Measurements from ENCODE around the gene SUSD6.
"Not testable (repeated sequence)": the region's sequence is repeated elsewhere in the genome, so short reads cannot be mapped to it uniquely, and the experiment has no call there.

Gene SUSD6

DNA sequence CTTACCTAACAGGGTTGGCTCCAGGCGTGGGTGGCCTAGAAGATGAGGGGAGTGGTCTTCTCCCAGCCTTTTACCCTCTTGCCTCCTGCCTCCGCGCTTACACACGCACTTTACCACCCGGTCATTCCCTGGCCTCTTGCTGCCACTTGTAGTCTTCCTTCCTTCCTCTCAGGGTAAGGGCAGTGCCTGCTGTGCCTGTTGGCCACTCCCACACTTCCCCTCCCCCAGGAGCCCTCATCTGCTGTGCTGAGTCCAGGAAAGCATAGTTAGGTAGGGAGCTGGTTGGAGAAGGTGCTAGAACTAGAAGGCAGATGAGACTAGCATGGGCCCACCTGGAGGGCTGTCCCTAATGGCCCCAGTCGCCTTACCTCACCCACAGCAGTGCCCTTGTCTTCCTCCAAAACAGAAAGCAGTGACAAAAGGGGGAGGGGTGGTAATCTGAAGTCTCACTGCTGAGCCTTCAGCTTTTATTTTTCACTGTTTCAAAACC, 101.2 kb downstream of the SUSD6 start:
- DNase-seq (ENCODE audit: low read depth, low spot score): no peak

DNA sequence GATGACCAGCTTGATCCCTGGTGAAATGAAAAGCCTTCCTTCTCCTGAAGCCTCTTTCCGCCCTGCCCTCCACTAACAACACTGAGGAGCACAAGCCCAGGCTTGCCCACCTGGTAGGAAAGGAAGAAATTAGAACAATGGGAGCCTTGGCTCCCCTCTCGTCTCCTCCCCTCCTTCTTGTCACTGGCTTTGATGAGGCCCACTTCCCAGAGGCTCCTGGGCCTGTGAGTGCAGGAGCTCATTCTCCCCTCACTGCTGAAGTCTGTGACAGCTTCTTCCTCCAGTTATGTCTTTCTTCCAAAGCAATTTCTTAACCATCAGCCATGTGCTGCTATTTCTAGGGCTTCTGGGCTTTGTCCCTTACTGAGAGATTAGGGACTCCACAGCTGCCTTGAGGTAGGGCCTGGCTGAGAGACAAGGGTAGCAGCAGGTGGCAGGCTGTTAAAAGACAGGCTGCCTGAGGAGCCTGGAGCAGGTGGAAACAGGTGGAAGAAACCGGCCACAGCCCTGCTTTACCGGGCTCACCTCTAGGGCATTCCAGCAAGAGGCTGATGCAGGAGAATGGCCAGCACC, 101.9 kb downstream of the SUSD6 start:
- no peak for DNase-seq (ENCODE audit: low read depth, low spot score)

DNA sequence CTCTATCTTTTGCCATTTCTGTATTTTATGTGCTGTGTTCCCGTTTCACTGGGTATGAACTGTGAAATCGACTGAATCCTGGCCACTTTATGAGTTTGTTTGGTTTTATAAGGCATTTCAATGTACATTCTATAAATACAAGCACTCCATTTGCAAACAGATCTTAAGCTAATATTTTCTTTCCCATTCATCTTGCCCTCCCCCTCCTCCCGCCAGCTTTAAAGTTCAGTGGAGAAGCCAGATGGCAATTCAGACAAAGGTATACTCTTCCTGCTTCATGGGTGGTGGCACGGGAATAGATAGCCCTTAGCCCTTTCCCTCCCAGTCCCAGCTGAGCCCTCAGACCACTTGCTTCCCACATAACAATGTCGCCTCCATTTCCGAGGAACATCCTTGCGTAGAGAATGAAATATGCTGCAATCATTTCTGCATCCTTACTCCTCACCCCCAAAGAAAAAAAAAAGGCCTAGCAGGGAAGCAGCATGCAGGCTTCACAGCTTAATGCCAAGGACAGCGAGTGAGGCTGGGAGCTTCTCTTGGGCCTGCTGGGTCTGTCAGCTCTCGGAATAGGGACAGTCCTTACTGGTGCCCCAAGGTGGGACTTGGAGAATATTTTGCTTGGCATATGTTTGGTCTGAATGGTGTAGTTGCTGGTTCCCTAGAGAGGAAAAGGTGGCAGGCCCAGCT, 102.7 kb downstream of the SUSD6 start:
- no peak for DNase-seq (ENCODE audit: low read depth, low spot score)

DNA sequence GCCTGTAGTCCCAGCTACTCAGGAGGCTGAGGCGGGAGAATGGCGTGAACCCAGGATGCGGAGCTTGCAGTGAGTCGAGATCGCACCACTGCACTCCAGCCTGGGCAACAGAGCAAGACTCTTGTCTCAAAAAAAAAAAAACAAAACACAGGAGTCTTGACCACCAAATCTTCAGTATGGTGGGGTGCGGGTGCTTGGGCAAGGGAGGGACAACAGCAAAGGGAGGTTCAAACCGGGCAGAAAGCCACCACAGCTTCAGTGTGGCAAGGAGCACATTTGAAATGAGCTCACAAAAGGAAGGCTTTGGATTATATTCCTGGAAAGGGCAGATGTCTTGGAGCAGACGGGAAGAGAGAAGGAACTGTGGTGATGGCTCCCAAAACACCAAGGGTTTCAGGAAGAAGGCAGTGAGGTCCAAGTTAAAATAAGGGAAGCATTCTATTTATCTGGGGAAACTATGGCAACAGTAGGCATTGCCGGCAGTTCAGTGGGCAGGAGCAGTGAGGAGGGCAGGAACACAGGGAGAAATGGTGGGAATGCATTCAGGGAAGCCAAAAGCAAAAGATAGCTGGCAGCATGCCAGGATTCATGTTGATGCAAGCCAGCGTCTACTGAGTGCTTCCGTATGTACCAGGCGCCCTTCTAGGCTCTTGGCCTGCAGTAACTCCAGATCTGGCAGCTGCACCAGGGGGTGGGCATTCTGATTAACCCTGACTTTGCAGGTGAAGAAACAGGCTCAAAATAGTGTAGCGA, 104.5 kb downstream of the SUSD6 start:
- DNase-seq (ENCODE audit: low read depth, low spot score): no peak

DNA sequence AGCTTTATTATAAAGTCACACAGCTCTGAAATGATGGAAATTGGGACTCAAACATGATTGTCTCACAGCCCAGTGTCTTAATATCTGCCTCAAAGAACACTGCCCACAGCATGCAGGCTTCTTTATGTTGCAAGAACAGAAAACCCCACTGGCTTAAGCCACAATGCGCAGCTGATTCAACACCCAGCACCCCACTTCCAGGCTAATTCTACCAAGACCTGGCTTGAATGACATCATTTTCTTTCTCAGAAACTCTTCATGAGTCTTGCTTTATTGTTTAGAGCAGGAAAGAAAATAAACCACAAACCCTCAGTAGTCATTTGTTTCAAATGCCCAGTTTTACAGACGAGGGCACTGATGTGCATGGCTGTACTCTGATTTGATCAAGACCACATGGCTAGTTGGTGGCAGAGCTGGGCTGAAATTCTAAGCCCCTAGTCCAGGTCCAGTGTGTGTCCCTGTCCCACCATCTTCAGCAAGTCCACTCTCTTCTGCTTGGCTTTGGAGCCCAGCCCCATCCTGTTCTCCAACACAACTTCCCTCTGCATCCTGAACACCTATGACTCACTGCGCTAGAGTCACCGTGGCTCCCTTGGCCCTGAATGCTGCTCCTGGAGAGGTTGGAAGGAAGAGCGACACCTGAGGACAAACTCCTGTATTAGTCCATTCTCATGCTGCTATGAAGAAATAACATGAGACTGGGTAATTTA, 105.2 kb downstream of the SUSD6 start:
- no peak for DNase-seq (ENCODE audit: low read depth, low spot score)

DNA sequence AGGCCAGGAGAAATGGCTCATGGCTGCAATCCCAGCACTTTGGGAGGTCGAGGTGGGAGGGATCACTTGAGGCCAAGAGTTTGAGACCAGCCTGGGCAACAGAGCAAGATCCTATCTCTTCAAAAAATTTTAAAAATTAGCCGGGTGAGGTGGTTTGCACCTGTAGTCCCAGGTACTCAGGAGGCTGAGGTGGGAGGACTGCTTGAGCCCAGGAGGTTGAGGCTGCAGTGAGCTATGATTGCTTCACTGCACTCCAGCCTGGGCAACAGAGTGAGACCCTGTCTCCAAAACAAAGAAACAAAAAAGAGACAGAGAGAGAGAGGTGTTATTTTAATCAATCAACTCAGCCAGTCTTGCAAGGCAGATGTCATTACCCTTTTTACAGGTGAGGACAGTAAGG, 107.2 kb downstream of the SUSD6 start:
- DNase-seq (ENCODE audit: low read depth, low spot score): not testable (repeated sequence)

GRCh38 chr14:69719501-69719951, 108.1 kb downstream of the SUSD6 start:
- DNase-seq (ENCODE audit: low read depth, low spot score): no peak

GRCh38 chr14:69720912-69721311, 109.5 kb downstream of the SUSD6 start:
- no peak for DNase-seq (ENCODE audit: low read depth, low spot score)

- peak; percentile 66 for DNase-seq (ENCODE audit: low read depth, low spot score)
Measured at GRCh38 chr14:69726761-69727511, 115.5 kb downstream of the SUSD6 start.

DNA sequence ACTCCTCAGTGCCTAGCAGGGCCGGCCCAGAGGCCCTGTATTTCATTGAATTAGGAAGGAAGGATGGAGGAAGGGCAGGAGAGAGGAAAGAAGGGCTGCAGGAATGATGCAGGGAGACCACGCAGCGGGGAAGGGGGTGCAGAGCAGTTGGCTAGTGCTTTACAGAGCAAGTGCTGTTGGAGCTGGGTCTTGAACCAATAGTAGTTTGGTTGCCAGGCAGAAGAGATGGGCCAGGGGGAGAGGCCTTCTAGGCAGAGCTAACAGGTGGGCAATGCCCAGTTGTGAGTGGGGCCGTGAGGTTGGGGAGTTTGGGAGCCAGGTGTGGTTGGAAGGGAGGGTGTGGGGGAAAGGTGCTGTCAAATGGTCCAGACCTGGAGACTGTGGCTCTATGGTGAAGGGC, 116.5 kb downstream of the SUSD6 start:
- no peak for DNase-seq (ENCODE audit: low read depth, low spot score)

- not testable (repeated sequence) for DNase-seq (ENCODE audit: low read depth, low spot score)
Measured at GRCh38 chr14:69731919-69732598, 120.7 kb downstream of the SUSD6 start.

GRCh38 chr14:69736405-69736804, 125.0 kb downstream of the SUSD6 start:
- DNase-seq (ENCODE audit: low read depth, low spot score): not testable (repeated sequence)

GRCh38 chr14:69741055-69741454, 129.7 kb downstream of the SUSD6 start:
- no peak for DNase-seq (ENCODE audit: low read depth, low spot score)

DNA sequence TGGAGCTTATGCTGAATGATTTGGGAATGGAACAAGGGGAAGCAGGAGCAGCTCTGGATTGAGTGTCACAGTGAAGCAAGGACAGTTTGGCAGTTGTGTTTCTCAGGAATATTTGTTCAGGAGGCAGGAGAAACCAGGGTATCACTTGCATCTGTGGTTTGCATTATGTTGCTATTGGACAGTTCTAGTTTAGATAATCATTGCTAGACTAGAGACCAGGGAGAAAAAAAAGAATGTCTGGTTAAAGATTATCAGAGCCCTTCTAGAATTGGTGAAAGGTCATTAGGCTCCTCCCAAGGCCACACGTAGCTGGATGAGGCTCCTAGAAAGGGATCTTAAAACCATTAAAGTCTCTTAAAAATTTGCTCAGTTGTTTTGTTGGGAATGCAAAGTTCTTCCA, 138.6 kb downstream of the SUSD6 start:
- DNase-seq (ENCODE audit: low read depth, low spot score): no peak

DNA sequence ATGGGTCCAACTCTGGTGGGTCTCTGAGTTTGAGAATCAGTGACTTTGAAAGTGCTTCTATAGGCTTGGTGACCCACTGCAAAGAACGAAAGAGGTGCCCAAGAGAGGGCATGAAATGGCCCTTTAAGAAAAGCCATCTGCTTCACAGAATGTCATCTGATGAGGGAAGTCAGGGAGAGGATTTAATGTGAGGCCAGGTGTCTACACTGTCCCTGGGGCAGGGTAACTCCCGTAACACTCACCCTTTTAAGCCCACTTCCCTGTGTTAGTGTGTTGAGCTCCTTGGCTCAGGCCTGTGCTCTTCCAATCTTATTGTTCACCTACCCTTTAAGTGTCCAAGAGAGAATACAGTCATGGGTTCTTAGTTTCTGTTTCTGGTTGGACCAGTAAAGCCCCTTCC, 139.1 kb downstream of the SUSD6 start:
- DNase-seq (ENCODE audit: low read depth, low spot score): no peak

- DNase-seq (ENCODE audit: low read depth, low spot score): no peak
Measured at GRCh38 chr14:69752773-69753172, 141.4 kb downstream of the SUSD6 start.

GRCh38 chr14:69753860-69754259, 142.5 kb downstream of the SUSD6 start:
- DNase-seq (ENCODE audit: low read depth, low spot score): no peak

DNA sequence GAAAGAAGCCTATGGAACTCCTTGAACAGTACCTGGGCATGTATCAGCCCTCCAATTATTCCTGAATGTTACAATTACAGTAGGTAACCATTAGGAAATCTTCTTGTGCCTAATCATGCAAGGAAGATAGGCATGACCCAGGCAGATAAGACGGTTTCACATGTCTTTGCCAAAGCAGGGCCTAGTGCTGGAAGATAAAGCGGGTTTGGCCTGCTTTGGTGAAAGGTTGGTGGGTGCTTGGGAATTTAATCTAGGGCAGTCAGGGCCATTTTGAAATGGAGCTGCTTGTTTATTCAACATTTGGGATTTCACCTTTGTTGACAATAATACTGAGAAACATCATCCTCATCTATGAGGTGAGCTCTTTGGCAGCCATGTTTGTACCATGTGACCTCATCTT, 143.1 kb downstream of the SUSD6 start:
- DNase-seq (ENCODE audit: low read depth, low spot score): no peak

GRCh38 chr14:69755296-69755695, 143.9 kb downstream of the SUSD6 start:
- no peak for DNase-seq (ENCODE audit: low read depth, low spot score)

DNA sequence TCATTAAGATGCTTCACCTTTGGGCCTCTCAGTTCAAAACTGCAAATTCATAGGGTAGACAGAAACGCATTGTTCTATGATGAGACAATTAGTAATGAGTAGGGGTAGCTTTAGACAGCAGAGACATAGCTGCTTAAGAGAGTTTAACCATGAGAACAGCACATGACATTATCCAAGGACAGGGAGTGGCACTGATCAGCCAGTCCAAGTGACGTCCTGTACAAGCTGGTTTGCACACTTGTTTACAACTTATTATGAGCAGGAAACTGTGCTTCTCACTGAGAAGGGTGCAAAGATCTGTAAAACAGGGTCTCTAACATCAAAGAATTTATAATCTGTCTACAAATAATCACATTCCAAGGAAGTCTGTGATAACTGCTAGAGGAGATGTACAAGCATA, 144.4 kb downstream of the SUSD6 start:
- no peak for DNase-seq (ENCODE audit: low read depth, low spot score)

GRCh38 chr14:69756298-69756697, 144.9 kb downstream of the SUSD6 start:
- DNase-seq (ENCODE audit: low read depth, low spot score): no peak

All from activated CD4-positive, CD25-positive, alpha-beta regulatory T cell treated with anti-CD3 and anti-CD28 coated beads, Interleukin-2, amount 50 U/mL, for 16 hours (primary cell).